HG03460 (cell line): ENCODE results near the gene SLC44A3.
A peak's percentile ranks its signal among the peaks of the same experiment; 100 is the strongest.
"Not testable (repeated sequence)": the region's sequence is repeated elsewhere in the genome, so short reads cannot be mapped to it uniquely, and the experiment has no call there.

Source experiments
- ATAC-seq: cut with Tn5 transposase; IDR thresholded peaks from one replicate; pipeline ENCODE4 v1.9.1; 2021; ENCODE audit not compliant: unreplicated experiment

Gene SLC44A3

GRCh38 chr1:94832446-94832845 is 12.3 kb downstream of the SLC44A3 start:
- no peak for ATAC-seq

DNA sequence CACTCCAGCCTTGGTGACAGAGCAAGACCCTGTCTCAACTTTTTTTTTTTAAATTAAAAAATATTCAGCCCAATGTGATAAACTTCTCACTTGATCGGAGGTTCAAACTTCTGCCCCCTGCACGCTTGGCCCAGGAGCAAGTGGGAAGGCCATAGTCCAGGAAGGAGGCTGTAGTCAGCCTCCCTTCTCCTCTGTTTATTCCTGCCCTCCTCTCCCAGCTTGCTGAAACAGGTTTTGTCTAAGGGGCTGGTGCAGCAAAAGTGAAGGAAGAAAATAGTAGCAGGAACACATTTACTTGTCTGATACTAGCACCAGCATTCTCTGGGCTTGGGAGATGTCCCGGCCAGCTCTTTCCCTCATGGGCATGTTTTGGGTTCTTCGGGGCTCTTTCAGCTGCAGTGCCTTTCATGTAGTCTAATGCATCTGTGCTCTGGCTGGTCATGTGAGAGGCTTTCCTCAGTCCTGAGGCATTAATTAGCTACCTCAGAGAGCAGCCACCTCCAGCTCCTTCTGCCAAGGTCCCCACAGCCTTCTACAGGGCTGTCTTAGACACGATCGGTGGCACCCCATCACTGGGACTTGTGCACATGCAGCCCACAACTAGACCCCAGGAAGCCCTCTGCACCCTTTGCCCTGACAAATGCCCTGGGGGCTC is 12.9 kb downstream of the SLC44A3 start:
- ATAC-seq, result no peak

DNA sequence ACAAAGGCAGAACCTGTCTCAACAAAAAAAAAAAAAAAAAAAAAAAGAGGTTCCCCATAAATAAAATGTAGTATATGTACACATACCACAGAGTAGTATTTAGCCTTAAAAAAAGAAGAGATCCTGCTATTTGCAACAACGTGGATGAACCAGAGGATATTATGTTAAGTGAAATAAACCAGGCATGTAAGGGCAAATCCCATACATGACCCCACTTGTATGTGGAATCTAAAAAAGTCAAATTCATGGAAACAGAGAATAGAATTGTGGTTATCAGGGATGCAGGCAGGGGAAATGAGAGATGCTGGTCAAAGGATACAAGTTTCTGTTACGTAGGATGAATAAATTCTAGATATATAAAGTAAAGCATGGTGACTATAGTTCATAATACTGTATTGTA is 16.7 kb downstream of the SLC44A3 start:
- ATAC-seq, result no peak

DNA sequence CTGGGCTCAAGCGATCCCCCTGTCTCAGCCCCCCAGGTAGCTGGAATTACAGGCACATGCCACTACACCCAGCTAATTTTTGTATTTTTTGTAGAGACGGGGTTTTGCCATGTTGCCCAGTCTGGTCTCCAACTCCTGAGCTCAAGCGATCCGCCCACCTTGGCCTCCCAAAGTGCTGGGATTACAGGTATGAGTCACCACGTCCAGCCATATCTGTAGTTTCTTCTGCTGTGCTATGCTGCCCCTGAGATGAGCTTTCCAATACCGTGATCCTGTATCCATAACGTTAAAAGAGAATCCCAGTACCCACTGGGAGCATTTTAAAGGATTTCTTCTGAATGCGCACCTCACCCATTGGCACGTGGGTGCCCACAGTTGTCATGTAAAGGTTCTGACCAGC is 20.2 kb downstream of the SLC44A3 start:
- ATAC-seq, result not testable (repeated sequence)

DNA sequence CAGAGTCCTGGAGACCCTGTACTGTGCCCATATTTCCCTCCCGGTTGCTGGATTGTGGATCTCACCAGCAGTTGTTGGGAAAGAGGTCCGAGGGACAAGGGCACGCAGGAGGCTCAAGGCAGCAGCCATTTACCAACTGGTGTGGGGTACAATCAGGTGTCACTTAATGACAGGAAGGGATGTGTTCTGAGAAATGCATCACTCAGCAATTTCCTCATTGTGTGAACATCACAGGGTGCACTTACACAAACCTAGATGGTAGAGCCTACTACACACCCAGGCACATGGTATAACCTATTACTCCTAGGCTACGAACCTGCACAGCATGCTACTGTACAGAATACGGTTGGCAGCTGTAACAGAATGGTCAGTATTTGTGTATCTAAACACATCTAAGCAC is 20.7 kb downstream of the SLC44A3 start:
- ATAC-seq, result no peak

GRCh38 chr1:94843430-94843829 is 23.3 kb downstream of the SLC44A3 start:
- no peak for ATAC-seq

GRCh38 chr1:94843846-94844245 is 23.7 kb downstream of the SLC44A3 start:
- no peak for ATAC-seq

GRCh38 chr1:94846308-94846707 is 26.2 kb downstream of the SLC44A3 start:
- no peak for ATAC-seq

GRCh38 chr1:94851571-94851970 is 31.4 kb downstream of the SLC44A3 start:
- no peak for ATAC-seq

GRCh38 chr1:94852788-94853187 is 32.6 kb downstream of the SLC44A3 start:
- no peak for ATAC-seq

DNA sequence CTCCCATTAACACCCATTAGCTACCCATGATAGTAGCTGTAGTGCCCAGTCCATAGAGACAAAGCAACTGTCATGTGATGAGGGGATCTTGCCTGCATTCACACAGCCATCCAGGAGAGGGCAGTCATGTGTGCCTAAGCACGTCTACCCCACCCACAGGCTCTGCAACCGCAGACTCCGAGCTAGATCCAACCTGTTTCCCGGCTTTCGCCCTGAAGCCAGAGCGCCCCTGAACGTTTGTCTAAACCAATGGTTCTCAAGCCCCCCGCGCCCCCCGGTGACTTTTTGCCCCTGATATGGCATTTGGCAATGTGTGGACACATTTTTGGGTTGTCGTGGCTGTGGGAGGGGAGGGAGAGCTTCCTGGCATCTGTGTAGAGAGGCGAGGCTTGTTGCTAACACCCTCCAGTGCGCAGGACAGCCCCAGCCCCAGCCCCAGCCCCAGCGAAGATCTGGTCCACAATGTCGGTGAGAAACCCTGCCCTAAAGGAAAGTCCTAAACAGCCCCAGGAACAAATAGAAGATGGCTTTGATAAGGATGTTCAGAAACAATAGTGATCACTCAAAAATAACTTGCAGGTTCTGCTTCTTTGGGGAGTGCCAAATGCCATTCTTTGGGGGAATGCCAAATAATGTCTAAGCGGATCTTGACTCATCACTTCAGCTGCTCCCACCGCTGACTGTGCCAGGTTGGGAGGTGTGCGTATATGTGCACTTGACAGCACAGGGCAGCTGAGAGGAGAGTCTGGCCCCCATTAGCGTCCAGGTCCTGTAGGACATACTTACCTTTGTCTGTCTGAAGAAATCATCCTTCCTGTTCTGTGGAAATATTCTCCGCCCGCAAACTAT is 34.5 kb downstream of the SLC44A3 start:
- ATAC-seq, result peak; percentile 98

GRCh38 chr1:94855307-94855700 is 35.1 kb downstream of the SLC44A3 start:
- ATAC-seq, result no peak

- no peak for ATAC-seq
Measured at GRCh38 chr1:94856004-94856403, 35.8 kb downstream of the SLC44A3 start.

DNA sequence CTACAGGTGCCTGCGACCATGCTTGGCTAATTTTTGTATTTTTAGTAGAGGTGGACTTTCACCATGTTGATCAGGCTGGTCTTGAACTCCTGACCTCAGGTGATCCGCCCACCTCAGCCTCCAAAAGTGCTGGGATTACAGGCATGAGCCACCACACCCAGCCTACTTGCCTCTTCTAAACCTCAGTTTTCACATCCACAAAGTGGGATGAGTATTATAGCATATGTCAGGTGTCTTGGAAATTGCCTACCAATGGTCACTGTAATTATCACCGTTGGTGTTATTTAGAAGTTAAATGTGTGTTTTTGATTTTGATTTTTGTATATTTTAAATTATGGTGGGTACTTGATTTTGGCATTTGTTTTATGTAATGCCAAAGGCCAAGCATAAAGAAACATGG is 36.7 kb downstream of the SLC44A3 start:
- no peak for ATAC-seq

DNA sequence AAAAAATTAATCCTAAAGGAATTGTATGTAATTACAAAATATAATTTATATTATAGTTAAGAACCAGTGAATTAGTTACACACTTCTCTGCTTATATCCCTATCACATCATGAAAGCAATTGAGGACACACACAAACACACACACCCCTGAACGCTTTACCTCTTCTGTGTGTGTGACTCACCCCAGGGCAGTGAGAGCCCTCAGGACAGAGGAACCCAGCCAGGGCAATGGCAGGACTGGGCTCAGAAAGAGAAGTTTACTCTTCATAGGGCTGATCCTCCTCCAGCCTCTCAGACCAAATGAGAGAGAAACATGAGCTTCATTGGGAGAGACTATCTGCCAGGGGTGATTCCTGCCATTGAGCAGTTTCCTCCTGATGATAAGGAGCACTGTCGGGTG is 38.1 kb downstream of the SLC44A3 start:
- no peak for ATAC-seq

GRCh38 chr1:94859174-94859573 is 39.0 kb downstream of the SLC44A3 start:
- no peak for ATAC-seq

DNA sequence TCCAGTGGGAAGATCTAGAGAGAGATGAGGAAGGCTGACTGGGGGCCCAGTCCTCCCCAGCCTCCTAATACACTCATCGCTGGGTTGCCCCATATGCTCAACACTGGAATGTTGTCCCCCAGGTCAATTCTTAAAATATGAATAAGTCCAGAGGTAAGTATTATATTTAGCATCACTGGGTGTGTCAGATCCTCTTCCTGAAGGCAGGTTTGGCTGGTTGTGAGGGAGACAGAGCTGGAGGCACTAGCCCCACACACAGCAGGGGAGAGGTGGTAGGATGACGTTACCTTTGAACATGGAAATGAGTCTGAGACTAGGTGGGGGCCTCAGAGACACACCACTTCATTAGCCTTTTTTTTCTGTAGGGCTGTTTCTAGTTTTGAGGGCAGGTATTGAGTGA is 42.6 kb downstream of the SLC44A3 start:
- ATAC-seq, result no peak

DNA sequence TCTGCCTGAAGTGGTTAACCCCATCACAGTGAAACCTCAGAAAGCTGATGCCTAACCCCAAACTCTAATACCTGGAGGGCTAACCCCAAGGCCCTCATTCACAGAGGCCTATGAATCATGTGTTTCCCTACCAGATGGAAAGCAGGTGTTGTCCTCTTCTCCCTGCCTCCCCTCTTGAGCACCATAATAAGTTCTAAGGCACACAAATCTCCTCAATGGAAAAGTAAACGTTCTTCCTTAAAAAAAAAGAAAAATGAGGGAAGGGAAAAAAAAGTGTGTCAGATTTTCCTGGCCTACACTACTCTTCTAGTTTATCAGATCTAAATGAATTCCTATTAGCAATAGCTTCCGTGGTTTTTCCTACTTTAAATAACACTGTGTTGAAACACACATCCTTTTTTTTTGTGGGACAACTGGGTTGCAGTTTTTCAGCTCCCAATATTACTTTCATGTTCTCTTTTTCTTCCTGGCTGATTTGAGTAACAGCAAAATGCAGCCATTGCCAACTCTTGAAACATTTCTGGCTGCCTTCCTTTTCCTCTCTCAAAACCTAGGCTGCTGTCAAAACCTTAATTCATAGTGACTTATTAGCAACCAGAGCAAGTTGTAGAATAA is 43.2 kb downstream of the SLC44A3 start:
- no peak for ATAC-seq

DNA sequence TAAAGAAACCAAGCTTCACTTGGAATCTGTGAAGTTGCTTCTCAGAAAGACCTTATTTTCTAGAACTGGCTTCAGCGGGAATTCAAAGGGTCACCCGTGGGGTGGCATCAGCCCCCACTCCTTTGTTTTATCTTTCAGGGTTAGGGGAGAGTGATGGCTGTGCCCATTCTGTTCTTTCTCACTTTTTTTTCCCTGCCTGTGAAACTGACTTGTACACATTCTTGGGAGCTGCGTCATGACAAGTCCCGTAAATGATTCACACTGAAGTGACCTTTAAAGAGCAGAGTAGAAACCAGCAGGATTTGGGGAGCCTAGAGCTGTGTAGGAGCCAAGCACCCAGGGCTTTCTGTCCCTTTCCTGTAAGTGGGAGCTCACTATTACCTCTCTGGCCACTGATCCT is 43.8 kb downstream of the SLC44A3 start:
- ATAC-seq, result no peak

DNA sequence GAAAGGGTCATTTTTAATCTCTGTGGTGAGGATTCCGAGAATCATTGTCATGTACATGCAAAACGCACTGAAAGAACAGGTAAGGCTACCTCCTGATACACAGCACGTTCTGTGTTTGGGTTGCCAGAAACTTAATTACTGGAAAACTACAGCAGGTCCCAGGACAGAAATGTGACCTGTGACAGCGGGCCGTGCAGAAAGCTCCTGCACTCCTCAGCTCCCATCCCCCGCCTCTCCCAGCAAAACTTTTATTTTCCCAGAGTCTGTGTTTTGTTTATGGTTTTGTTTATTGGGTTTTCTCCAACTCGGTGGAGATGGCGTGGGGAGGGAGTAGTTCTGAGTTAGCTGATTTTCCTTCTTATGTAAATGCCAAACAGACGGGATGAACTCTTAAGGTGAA is 44.7 kb downstream of the SLC44A3 start:
- ATAC-seq, result no peak

DNA sequence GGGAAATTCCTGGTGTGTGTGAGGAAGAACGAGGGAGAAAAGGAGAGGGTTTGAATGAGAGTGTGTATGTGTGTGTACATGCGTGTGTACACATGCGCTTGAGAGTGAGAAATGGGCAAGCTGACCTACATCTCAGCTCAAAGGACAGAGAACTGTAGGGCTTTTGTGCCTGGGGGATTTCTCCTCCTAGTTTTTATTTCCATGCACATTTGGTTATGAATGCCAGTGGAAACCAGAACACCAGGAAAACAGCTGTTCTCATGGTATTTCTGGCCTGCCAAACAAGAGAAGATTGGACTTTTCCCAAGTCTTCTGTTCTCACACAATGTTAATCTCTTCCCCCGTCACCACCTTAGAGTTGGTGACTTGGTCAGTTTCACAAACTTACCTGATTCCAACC is 45.2 kb downstream of the SLC44A3 start:
- no peak for ATAC-seq

GRCh38 chr1:94866164-94866807 is 46.1 kb downstream of the SLC44A3 start:
- ATAC-seq, result no peak
